IPS DF 19.7 (cell line): ENCODE data around the gene ADARB1.

Experiments used
- DNase-seq: peaks from one replicate; pipeline ENCODE4 v3.0.0-alpha.2; 2013; ENCODE audit warnings: low read depth, low spot score

Gene ADARB1

GRCh38 chr21:45054927-45055612 lies 19.3 kb upstream of the ADARB1 start:
- DNase-seq = no peak

GRCh38 chr21:45055861-45056260 lies 18.5 kb upstream of the ADARB1 start:
- DNase-seq = no peak

GRCh38 chr21:45056296-45056904 lies 18.0 kb upstream of the ADARB1 start:
- no peak for DNase-seq

GRCh38 chr21:45056917-45057560 lies 17.3 kb upstream of the ADARB1 start:
- DNase-seq = no peak

GRCh38 chr21:45057886-45058285 lies 16.5 kb upstream of the ADARB1 start:
- no peak for DNase-seq

- no peak for DNase-seq
Observed at GRCh38 chr21:45059121-45059520, 15.3 kb upstream of the ADARB1 start.

GRCh38 chr21:45060089-45060488 lies 14.3 kb upstream of the ADARB1 start:
- DNase-seq = no peak

- no peak for DNase-seq
Observed at GRCh38 chr21:45060675-45061311, 13.6 kb upstream of the ADARB1 start.

GRCh38 chr21:45064091-45064490 lies 10.3 kb upstream of the ADARB1 start:
- no peak for DNase-seq

GRCh38 chr21:45064618-45065399 lies 9.6 kb upstream of the ADARB1 start:
- DNase-seq = no peak

- DNase-seq = no peak
Observed at GRCh38 chr21:45067462-45068285, 6.7 kb upstream of the ADARB1 start.

- no peak for DNase-seq
Observed at GRCh38 chr21:45069085-45069484, 5.3 kb upstream of the ADARB1 start.

GRCh38 chr21:45069711-45070110 lies 4.7 kb upstream of the ADARB1 start:
- no peak for DNase-seq

GRCh38 chr21:45071078-45071873 lies 3.1 kb upstream of the ADARB1 start:
- no peak for DNase-seq

GRCh38 chr21:45071874-45072737 lies 2.3 kb upstream of the ADARB1 start:
- DNase-seq = no peak

- no peak for DNase-seq
Observed at GRCh38 chr21:45072738-45073300, 1.6 kb upstream of the ADARB1 start.

GRCh38 chr21:45073301-45074047 lies 906 bp upstream of the ADARB1 start:
- DNase-seq = no peak
